ENCODE results near the gene LAMTOR3. TPM values are rescaled to one million over a fixed set of nuclear protein-coding genes. Genes with fewer than 3 reads are reported as not detected.

LAMTOR3 gene
- total and polyA plus RNA-seq, 9 of the 15 experiments (the other 6 are each of a cell fraction or from before 2014, with no cell fraction given): 17.9 to 146 (median 59.4) TPM

GRCh38 chr4:99894161-99894997, at the start of gene LAMTOR3 (continued):
- TF ChIP-seq, protein P1, sequence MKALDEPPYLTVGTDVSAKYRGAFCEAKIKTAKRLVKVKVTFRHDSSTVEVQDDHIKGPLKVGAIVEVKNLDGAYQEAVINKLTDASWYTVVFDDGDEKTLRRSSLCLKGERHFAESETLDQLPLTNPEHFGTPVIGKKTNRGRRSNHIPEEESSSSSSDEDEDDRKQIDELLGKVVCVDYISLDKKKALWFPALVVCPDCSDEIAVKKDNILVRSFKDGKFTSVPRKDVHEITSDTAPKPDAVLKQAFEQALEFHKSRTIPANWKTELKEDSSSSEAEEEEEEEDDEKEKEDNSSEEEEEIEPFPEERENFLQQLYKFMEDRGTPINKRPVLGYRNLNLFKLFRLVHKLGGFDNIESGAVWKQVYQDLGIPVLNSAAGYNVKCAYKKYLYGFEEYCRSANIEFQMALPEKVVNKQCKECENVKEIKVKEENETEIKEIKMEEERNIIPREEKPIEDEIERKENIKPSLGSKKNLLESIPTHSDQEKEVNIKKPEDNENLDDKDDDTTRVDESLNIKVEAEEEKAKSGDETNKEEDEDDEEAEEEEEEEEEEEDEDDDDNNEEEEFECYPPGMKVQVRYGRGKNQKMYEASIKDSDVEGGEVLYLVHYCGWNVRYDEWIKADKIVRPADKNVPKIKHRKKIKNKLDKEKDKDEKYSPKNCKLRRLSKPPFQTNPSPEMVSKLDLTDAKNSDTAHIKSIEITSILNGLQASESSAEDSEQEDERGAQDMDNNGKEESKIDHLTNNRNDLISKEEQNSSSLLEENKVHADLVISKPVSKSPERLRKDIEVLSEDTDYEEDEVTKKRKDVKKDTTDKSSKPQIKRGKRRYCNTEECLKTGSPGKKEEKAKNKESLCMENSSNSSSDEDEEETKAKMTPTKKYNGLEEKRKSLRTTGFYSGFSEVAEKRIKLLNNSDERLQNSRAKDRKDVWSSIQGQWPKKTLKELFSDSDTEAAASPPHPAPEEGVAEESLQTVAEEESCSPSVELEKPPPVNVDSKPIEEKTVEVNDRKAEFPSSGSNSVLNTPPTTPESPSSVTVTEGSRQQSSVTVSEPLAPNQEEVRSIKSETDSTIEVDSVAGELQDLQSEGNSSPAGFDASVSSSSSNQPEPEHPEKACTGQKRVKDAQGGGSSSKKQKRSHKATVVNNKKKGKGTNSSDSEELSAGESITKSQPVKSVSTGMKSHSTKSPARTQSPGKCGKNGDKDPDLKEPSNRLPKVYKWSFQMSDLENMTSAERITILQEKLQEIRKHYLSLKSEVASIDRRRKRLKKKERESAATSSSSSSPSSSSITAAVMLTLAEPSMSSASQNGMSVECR (CRISPR knock-in tag; IDR thresholded peaks at IDR 0.05): peak; percentile 78
- TF ChIP-seq TEAD4 (IDR thresholded peaks at IDR 0.05; ENCODE audit: low read length): no peak
- TF ChIP-seq TEAD4 (CRISPR knock-in tag; IDR thresholded peaks at IDR 0.05; ENCODE audit: borderline replicate concordance): no peak
- TF ChIP-seq MCM5 (IDR thresholded peaks at IDR 0.05; ENCODE audit: low read depth): no peak
- no peak for TF ChIP-seq TGIF2 (CRISPR knock-in tag; IDR thresholded peaks at IDR 0.05)
- TF ChIP-seq ZSCAN29 (IDR thresholded peaks at IDR 0.05): no peak
- no peak for TF ChIP-seq U2AF1 (optimal IDR thresholded peaks at IDR 0.05; ENCODE audit: low read depth, low read length)
- TF ChIP-seq HEY1 (CRISPR knock-in tag; IDR thresholded peaks at IDR 0.05; ENCODE audit: borderline replicate concordance): no peak
- TF ChIP-seq, protein P2, sequence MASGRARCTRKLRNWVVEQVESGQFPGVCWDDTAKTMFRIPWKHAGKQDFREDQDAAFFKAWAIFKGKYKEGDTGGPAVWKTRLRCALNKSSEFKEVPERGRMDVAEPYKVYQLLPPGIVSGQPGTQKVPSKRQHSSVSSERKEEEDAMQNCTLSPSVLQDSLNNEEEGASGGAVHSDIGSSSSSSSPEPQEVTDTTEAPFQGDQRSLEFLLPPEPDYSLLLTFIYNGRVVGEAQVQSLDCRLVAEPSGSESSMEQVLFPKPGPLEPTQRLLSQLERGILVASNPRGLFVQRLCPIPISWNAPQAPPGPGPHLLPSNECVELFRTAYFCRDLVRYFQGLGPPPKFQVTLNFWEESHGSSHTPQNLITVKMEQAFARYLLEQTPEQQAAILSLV (tag; IDR thresholded peaks at IDR 0.05): no peak
- peak; percentile 45 for TF ChIP-seq TAF9B (IDR thresholded peaks at IDR 0.05; ENCODE audit: partially characterized antibody)
- no peak for TF ChIP-seq EP300 (IDR thresholded peaks at IDR 0.05; ENCODE audit: low read length)
- no peak for TF ChIP-seq ZNF589 (CRISPR knock-in tag; IDR thresholded peaks at IDR 0.05; ENCODE audit: low read depth)
- TF ChIP-seq, protein P3, sequence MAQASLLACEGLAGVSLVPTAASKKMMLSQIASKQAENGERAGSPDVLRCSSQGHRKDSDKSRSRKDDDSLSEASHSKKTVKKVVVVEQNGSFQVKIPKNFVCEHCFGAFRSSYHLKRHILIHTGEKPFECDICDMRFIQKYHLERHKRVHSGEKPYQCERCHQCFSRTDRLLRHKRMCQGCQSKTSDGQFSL (CRISPR knock-in tag; IDR thresholded peaks at IDR 0.05): 0 out of 2 replicates have a peak, but pooled peaks have one; percentile 60
- TF ChIP-seq, protein P3 (tag; IDR thresholded peaks at IDR 0.05): 0 out of 4 replicates have a peak, but pooled peaks of 1 of the 2 experiments have one; percentile 42
- TF ChIP-seq, protein P4, sequence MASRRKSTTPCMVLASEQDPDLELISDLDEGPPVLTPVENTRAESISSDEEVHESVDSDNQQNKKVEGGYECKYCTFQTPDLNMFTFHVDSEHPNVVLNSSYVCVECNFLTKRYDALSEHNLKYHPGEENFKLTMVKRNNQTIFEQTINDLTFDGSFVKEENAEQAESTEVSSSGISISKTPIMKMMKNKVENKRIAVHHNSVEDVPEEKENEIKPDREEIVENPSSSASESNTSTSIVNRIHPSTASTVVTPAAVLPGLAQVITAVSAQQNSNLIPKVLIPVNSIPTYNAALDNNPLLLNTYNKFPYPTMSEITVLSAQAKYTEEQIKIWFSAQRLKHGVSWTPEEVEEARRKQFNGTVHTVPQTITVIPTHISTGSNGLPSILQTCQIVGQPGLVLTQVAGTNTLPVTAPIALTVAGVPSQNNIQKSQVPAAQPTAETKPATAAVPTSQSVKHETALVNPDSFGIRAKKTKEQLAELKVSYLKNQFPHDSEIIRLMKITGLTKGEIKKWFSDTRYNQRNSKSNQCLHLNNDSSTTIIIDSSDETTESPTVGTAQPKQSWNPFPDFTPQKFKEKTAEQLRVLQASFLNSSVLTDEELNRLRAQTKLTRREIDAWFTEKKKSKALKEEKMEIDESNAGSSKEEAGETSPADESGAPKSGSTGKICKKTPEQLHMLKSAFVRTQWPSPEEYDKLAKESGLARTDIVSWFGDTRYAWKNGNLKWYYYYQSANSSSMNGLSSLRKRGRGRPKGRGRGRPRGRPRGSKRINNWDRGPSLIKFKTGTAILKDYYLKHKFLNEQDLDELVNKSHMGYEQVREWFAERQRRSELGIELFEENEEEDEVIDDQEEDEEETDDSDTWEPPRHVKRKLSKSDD (conservative IDR thresholded peaks at IDR 0.05; ENCODE audit: low read length): no peak
